Measurements from ENCODE around the gene SLC22A23.
A peak's percentile ranks its signal among the peaks of the same experiment; 100 is the strongest.

SLC22A23 gene

DNA sequence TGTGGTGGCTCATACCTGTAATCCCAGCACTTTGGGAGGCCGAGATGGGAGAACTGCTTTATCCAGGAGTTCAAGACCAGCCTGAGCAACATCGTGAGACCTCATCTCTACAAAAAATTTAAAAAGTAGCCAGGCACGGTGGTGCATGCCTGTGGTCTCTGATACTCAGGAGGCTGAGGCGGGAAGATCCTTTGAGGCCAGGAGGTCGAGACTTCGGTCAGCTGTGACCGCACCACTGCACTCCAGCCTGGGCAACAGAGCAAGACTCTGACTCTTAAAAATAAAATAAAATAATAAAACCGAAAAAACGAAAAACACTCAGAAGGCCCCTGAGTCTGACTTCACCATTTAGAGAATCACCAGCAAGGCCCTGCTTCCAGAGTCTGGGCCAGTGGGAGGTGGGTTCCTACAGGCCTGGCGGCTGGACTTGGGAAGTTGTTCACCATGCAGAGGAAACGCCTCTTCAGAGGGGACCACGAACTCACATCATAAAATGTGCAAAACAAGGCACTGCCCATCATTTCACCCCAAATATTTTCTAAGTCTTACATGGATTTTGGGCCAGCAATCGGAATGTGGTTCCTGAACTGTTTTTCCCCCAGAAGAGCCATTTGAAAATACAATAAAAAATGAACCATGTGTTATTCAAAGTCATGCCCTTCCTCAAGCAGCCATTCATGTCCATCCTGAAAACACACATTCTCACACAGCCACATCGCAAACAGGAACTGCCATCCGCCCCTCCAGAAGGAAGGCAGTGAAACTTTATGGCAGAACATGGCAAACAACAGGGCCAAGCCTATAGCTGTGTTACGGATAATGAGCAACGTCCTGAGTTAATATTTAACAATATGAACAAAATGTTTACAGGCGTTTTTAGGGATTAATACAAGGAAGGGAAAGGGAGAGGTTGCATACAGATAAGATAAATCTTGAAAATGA lies 57.8 kb downstream of the SLC22A23 start:
- no peak for TF ChIP-seq ZFX (IDR thresholded peaks at IDR 0.05)
- TF ChIP-seq, protein P1, sequence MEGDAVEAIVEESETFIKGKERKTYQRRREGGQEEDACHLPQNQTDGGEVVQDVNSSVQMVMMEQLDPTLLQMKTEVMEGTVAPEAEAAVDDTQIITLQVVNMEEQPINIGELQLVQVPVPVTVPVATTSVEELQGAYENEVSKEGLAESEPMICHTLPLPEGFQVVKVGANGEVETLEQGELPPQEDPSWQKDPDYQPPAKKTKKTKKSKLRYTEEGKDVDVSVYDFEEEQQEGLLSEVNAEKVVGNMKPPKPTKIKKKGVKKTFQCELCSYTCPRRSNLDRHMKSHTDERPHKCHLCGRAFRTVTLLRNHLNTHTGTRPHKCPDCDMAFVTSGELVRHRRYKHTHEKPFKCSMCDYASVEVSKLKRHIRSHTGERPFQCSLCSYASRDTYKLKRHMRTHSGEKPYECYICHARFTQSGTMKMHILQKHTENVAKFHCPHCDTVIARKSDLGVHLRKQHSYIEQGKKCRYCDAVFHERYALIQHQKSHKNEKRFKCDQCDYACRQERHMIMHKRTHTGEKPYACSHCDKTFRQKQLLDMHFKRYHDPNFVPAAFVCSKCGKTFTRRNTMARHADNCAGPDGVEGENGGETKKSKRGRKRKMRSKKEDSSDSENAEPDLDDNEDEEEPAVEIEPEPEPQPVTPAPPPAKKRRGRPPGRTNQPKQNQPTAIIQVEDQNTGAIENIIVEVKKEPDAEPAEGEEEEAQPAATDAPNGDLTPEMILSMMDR (conservative IDR thresholded peaks at IDR 0.05), result no peak
- peak overlapping the region; percentile 2; the same call in 1 of the 2 replicates for H3K27ac ChIP-seq

DNA sequence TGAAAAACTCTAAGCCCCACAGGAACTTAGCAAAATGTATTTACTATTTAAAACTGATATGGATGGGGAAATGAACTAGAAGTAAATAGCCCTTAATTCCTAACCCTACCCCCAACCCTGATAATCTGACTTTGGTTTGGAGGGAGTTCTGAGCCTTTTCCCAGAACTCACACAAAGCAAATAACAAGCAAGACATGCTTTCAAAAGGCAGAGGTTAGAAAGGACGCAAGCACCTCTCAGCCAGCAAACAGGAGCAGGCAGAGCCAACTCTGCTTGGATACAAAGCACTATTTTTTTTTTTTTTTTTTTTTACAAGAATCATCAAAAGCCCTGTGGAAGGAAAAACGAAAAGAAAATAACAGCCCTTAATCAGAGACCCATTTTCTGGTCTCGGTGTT lies 58.7 kb downstream of the SLC22A23 start:
- TF ChIP-seq, protein P1 (conservative IDR thresholded peaks at IDR 0.05), result no peak
- TF ChIP-seq ZFX (IDR thresholded peaks at IDR 0.05), result no peak
- H3K27ac ChIP-seq, result no peak overlapping the region

DNA sequence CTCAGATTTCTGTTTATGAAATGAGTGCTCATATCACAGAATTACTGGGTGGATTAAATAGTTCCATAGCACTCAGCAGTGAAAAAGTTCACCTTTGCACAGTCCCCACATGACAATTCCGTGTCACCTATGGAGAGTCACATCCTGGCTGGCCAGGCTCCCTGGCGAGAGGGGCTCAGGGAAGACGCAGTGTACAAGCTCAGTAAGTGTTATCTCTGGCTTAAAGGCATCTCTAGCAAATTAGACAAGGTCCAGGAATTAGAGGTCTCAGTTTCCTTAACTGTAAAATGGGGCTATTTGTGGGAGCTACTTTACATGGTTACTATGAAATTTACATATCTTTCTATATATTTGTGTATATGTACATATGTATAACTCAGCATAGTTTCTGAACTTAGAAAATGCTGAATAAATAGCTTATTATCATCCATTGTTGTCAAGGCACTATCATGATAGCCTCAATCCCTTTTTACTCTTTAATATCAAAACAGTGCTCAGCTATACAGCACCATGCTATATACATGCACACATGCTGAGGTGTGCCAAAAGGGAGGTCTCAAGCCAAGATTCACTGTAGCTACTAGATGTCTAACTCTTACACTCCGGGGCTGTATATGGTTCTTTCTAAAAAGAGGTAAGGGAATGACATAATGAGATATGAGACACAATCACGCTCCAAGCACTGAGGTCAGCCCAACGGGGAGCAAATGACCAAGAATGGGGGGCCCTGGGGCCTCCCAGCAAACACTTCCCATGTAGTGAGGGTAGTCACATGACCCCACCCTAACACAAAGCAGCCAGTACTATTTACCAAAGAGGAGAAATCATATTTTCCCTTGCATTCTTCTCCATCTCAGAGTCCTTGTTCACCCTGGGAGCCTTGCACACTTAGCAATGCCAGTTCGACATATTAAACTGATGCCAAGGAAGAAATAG lies 59.4 kb downstream of the SLC22A23 start:
- no peak overlapping the region for H3K27ac ChIP-seq
- no peak for TF ChIP-seq ZFX (IDR thresholded peaks at IDR 0.05)
- TF ChIP-seq, protein P1 (conservative IDR thresholded peaks at IDR 0.05), result no peak

DNA sequence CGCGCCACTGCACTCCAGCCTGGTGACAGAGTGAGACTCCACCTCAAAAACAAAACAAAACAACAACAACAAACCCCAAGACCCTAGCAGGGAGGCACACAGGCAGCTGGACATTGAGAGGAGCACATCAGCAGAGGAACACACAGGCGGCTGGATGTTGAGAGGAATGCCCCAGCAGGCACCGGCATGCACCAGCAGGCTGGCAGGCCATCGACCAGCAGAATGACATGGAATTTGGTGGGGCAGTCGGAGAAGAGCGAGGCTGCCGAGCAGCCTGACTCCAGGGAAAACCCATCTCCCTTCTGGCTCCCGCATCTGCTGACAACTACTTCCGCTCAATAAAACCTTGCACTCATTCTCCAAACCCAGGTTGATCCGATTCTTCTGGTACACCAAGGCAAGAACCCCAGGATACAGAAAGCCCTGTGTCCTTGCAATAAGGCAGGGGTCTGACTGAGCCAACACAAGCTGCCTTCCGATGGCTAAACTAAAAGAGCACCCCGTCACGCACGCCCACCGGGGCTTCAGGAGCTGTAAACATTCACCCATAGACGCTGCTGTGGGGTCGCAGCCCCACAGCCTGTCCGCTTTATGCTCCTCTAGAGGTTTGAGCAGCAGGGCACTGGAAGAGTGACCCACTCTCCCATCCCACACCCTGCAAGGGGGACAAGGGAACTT lies 60.2 kb downstream of the SLC22A23 start:
- H3K27ac ChIP-seq, result no peak overlapping the region
- TF ChIP-seq, protein P1 (conservative IDR thresholded peaks at IDR 0.05), result no peak
- no peak for TF ChIP-seq ZFX (IDR thresholded peaks at IDR 0.05)

DNA sequence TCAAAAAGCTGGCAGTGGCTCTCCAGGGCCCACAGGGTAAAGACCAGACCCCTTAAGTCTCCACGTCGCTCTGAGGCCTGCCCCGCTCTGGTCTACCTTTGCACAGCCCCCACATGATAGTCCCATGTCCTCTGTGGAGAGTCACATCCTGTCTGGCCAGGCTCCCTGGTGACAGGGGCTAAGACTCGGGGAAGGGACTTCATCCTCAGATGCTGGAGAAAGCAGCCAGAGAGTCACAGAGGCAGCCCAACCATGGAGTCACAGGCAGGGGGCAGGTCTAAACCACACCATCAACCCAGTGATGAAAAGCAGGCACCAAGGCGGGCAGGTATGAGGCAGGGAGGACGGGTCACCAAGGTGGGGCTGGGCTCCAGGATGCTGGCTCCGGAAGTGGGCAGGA lies 62.2 kb downstream of the SLC22A23 start:
- H3K27ac ChIP-seq, result no peak overlapping the region
- TF ChIP-seq, protein P1 (conservative IDR thresholded peaks at IDR 0.05), result no peak
- no peak for TF ChIP-seq ZFX (IDR thresholded peaks at IDR 0.05)

DNA sequence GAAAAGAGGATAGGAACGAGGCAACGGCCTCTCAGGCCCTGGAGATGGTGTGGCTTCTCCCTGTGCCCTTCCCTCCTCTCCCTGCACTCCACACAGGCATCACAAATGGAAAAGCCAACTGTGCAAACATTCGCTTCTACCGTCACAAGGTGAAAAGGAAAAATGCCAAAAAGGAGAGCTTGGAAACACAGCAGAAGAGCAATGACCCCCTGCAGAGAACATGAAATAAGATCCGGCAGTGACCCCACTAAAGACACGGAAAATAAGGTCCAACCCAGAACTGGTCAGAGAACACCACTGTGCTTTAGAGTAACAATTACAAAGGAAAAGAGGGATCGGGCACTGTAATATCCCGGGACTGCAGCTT lies 63.0 kb downstream of the SLC22A23 start:
- TF ChIP-seq, protein P1 (conservative IDR thresholded peaks at IDR 0.05), result no peak
- TF ChIP-seq ZFX (IDR thresholded peaks at IDR 0.05), result no peak
- no peak overlapping the region for H3K27ac ChIP-seq

Measured in C4-2B (cell line).